Transverse colon (tissue), 4 donors: ENCODE measurements around the gene ST3GAL4.

Source experiments
- CTCF ChIP-seq, 5 experiments: fragments of 200-600 bp in 3 of 5; fragments of 450-650 bp in 2 of 5; sonication (generic) in 3 of 5; IDR thresholded peaks; 1 replicate in 2 of 5; 2 replicates in 3 of 5; pipeline ENCODE4 v1.5.1; 2016 to 2017; ENCODE audit warnings: antibody characterized with exemption in 5 of 5, inconsistent platforms in 3 of 5, mild to moderate bottlenecking in 2 of 5, moderate library complexity in 1 of 5
- EP300 ChIP-seq: sonication (generic); formaldehyde crosslinking; IDR thresholded peaks from one replicate; pipeline ENCODE4 v1.6.1; 2017; ENCODE audit warnings: antibody characterized with exemption, low read depth
- POLR2AphosphoS5 ChIP-seq, 3 donors: sonication (generic); formaldehyde crosslinking; IDR thresholded peaks; one replicate each; pipeline ENCODE4 v1.6.1; 2016; ENCODE audit warnings: antibody characterized with exemption in 3 of 3

GRCh38 chr11:126363706-126364248 is 8.3 kb downstream of the ST3GAL4 start:
- TF ChIP-seq CTCF (IDR thresholded peaks at IDR 0.05) (no peak), EP300 (no peak), POLR2AphosphoS5 (IDR thresholded peaks at IDR 0.05) (no peak)
